ENCODE measurements around the gene CMIP. TPM values are rescaled to one million over a fixed set of nuclear protein-coding genes. Genes with fewer than 3 reads are reported as not detected.

The CMIP gene
- total RNA-seq, 4 donors from 2014 or later: 14.5 to 24.6 (median 21.0) TPM

- H3K27me3 ChIP-seq: no peaks in the 10 kb centered on the region
- WGBS: 90% methylated on average over 16 of the region's 16 CpGs
- H3K27ac ChIP-seq (replicated peaks in 1 of 4): no peak overlapping the region
- peaks cover 12 to 16% (median 15%) of the 10 kb centered on the region in 4 donors for H3K4me1 ChIP-seq
- no peak for DNase-seq (ENCODE audit: extremely low spot score)
- no peak for TF ChIP-seq POLR2AphosphoS5 (IDR thresholded peaks at IDR 0.05)
- no peak for TF ChIP-seq POLR2A (IDR thresholded peaks at IDR 0.05; ENCODE audit: low read depth)
- TF ChIP-seq CTCF (IDR thresholded peaks at IDR 0.05): no peak
- TF ChIP-seq EP300 (IDR thresholded peaks at IDR 0.05): no peak
- intact Hi-C loops (cut with DNase I): no loop called here
- no peaks in the 10 kb centered on the region for H3K9me3 ChIP-seq
- H3K4me3 ChIP-seq: no peak overlapping the region
- no peaks in the 10 kb centered on the region for H3K36me3 ChIP-seq
Measured at GRCh38 chr16:81729451-81729850, 284.8 kb downstream of the CMIP start.

- DNase-seq (ENCODE audit: extremely low spot score): no peak
- WGBS: 13% methylated on average over 19 of the region's 47 CpGs
- peak; percentile 23 to 64 (median 38) for TF ChIP-seq CTCF (IDR thresholded peaks at IDR 0.05)
- no peak for TF ChIP-seq EP300 (IDR thresholded peaks at IDR 0.05)
- no peak for TF ChIP-seq POLR2A (IDR thresholded peaks at IDR 0.05; ENCODE audit: low read depth)
- TF ChIP-seq POLR2AphosphoS5 (IDR thresholded peaks at IDR 0.05): peak in 1 of 2 donors; percentile 36
- H3K27ac ChIP-seq (replicated peaks in 1 of 4): peak overlapping the region; percentile 58 to 72 (median 60)
- H3K4me3 ChIP-seq: peak overlapping the region; percentile 52 to 58 (median 52)
- H3K4me1 ChIP-seq: peaks cover 12 to 16% (median 15%) of the 10 kb centered on the region in 4 donors
- no peaks in the 10 kb centered on the region for H3K36me3 ChIP-seq
- intact Hi-C loops (cut with DNase I): loop anchor here (10.0 kb wide), 1 partner anchor 696 kb away; the partner anchor contains the start of gene ATMIN
- no peaks in the 10 kb centered on the region for H3K9me3 ChIP-seq
- no peaks in the 10 kb centered on the region for H3K27me3 ChIP-seq
Measured at GRCh38 chr16:81730090-81731051, 285.8 kb downstream of the CMIP start.

GRCh38 chr16:81731649-81732048 is 287.0 kb downstream of the CMIP start:
- no peaks in the 10 kb centered on the region for H3K27me3 ChIP-seq
- no peak for DNase-seq (ENCODE audit: extremely low spot score)
- H3K36me3 ChIP-seq: no peaks in the 10 kb centered on the region
- intact Hi-C loops (cut with DNase I): loop anchor here (10.0 kb wide), 1 partner anchor 697 kb away; the partner anchor contains the start of gene ATMIN
- peaks cover 12 to 16% (median 15%) of the 10 kb centered on the region in 4 donors for H3K4me1 ChIP-seq
- TF ChIP-seq CTCF (IDR thresholded peaks at IDR 0.05) (no peak), POLR2AphosphoS5 (IDR thresholded peaks at IDR 0.05) (no peak), POLR2A (IDR thresholded peaks at IDR 0.05; ENCODE audit: low read depth) (no peak), EP300 (IDR thresholded peaks at IDR 0.05) (no peak)
- WGBS: 94% methylated on average over 8 of the region's 8 CpGs
- no peak overlapping the region for H3K4me3 ChIP-seq
- peak overlapping the region in 3 of 4 donors; percentile 10 to 61 (median 22) for H3K27ac ChIP-seq (replicated peaks in 1 of 4)
- no peaks in the 10 kb centered on the region for H3K9me3 ChIP-seq

GRCh38 chr16:81732699-81733098 is 288.1 kb downstream of the CMIP start:
- no peak for TF ChIP-seq CTCF (IDR thresholded peaks at IDR 0.05)
- TF ChIP-seq POLR2AphosphoS5 (IDR thresholded peaks at IDR 0.05): no peak
- TF ChIP-seq POLR2A (IDR thresholded peaks at IDR 0.05; ENCODE audit: low read depth): no peak
- no peak for TF ChIP-seq EP300 (IDR thresholded peaks at IDR 0.05)
- H3K9me3 ChIP-seq: no peaks in the 10 kb centered on the region
- intact Hi-C loops (cut with DNase I): loop anchor here (10.0 kb wide), 1 partner anchor 698 kb away; the partner anchor contains the start of gene ATMIN
- no peaks in the 10 kb centered on the region for H3K36me3 ChIP-seq
- H3K27me3 ChIP-seq: no peaks in the 10 kb centered on the region
- no peak overlapping the region for H3K27ac ChIP-seq (replicated peaks in 1 of 4)
- H3K4me1 ChIP-seq: peaks cover 12 to 19% (median 18%) of the 10 kb centered on the region in 4 donors
- no peak for DNase-seq (ENCODE audit: extremely low spot score)
- no peak overlapping the region for H3K4me3 ChIP-seq
- WGBS: 83% methylated on average over 1 of the region's 1 CpG

Measured in esophagus muscularis mucosa (tissue), 4 donors.